ENCODE results near the gene RAP1GDS1. TPM values are rescaled to one million over a fixed set of nuclear protein-coding genes. Genes with fewer than 3 reads are reported as not detected.

RAP1GDS1 gene
- total and polyA plus RNA-seq, 2 experiments from 2014 or later, result 49.2 to 56.7 TPM

- Histone ChIP-seq H3K4me1 (ENCODE audit: insufficient read depth) (peaks cover 21% of the 10 kb centered on the region), H3K27me3 (replicated peaks; ENCODE audit: insufficient read depth) (no peaks in the 10 kb centered on the region), H3K9ac (peak overlapping the region; percentile 88), H3F3A (ENCODE audit: insufficient read depth) (peaks cover 21% of the 10 kb centered on the region), H3K27ac (peak overlapping the region; percentile 86), H3K9me2 (ENCODE audit: insufficient read depth) (no peaks in the 10 kb centered on the region), H4K20me1 (ENCODE audit: insufficient read depth) (no peaks in the 10 kb centered on the region), H3K9me3 (ENCODE audit: low read depth) (no peaks in the 10 kb centered on the region), H2AFZ (peak overlapping the region; percentile 84), H3K4me3 (peak overlapping the region; percentile 91), H3K79me2 (ENCODE audit: insufficient read depth) (peaks cover 63% of the 10 kb centered on the region), H3K36me3 (ENCODE audit: low read depth) (no peaks in the 10 kb centered on the region), H3K4me2 (ENCODE audit: unreplicated experiment) (peak overlapping the region; percentile 94)
- peak; percentile 90 for DNase-seq
- no peak for TF ChIP-seq EZH2 (IDR thresholded peaks at IDR 0.05; ENCODE audit: insufficient read depth, poor library complexity, severe bottlenecking)
- no peak for TF ChIP-seq EZH2phosphoT487 (IDR thresholded peaks at IDR 0.05; ENCODE audit: insufficient read depth, low read depth)
- in situ Hi-C loops (cut with MboI), result no loop called here
- WGBS, 2 experiments (ENCODE audit: low coverage in 1 of 2, low lambda C conversion rate in 2 of 2, missing lambda C conversion rate in 2 of 2), result 1 to 2% methylated on average over 41 to 77 of the region's 78 CpGs
Observed at GRCh38 chr4:98261405-98262291, 464 bp downstream of the RAP1GDS1 start.

- Histone ChIP-seq H3K79me2 (ENCODE audit: insufficient read depth) (peaks cover 71% of the 10 kb centered on the region), H3K36me3 (ENCODE audit: low read depth) (no peaks in the 10 kb centered on the region), H2AFZ (peak overlapping the region; percentile 84), H4K20me1 (ENCODE audit: insufficient read depth) (no peaks in the 10 kb centered on the region), H3K9ac (peak overlapping the region; percentile 88), H3F3A (ENCODE audit: insufficient read depth) (peaks cover 21% of the 10 kb centered on the region), H3K9me3 (ENCODE audit: low read depth) (no peaks in the 10 kb centered on the region), H3K27ac (peak overlapping the region; percentile 86), H3K4me1 (ENCODE audit: insufficient read depth) (peaks cover 21% of the 10 kb centered on the region), H3K9me2 (ENCODE audit: insufficient read depth) (no peaks in the 10 kb centered on the region), H3K27me3 (replicated peaks; ENCODE audit: insufficient read depth) (no peaks in the 10 kb centered on the region), H3K4me2 (ENCODE audit: unreplicated experiment) (peak overlapping the region; percentile 94), H3K4me3 (peak overlapping the region; percentile 91)
- WGBS, 2 experiments (ENCODE audit: low coverage in 1 of 2, low lambda C conversion rate in 2 of 2, missing lambda C conversion rate in 2 of 2), result 0% methylated on average over 5 of the region's 5 CpGs
- TF ChIP-seq EZH2phosphoT487 (IDR thresholded peaks at IDR 0.05; ENCODE audit: insufficient read depth, low read depth), result no peak
- in situ Hi-C loops (cut with MboI), result no loop called here
- peak; percentile 30 for DNase-seq
Observed at GRCh38 chr4:98262431-98262830, 1.2 kb downstream of the RAP1GDS1 start.

GRCh38 chr4:98267498-98267897 lies 6.3 kb downstream of the RAP1GDS1 start:
- in situ Hi-C loops (cut with MboI), result no loop called here
- Histone ChIP-seq H4K20me1 (ENCODE audit: insufficient read depth) (no peaks in the 10 kb centered on the region), H3K9me3 (ENCODE audit: low read depth) (no peaks in the 10 kb centered on the region), H3K9ac (no peak overlapping the region), H3K4me1 (ENCODE audit: insufficient read depth) (peaks cover 11% of the 10 kb centered on the region; the same call in 1 of the 2 replicates), H3K36me3 (ENCODE audit: low read depth) (0 out of 2 replicates have a peak, but pooled peaks cover 7% of the 10 kb centered on the region), H3K4me2 (ENCODE audit: unreplicated experiment) (no peak overlapping the region), H3K27me3 (replicated peaks; ENCODE audit: insufficient read depth) (no peaks in the 10 kb centered on the region), H2AFZ (no peak overlapping the region), H3K9me2 (ENCODE audit: insufficient read depth) (no peaks in the 10 kb centered on the region), H3K4me3 (no peak overlapping the region), H3K27ac (no peak overlapping the region), H3F3A (ENCODE audit: insufficient read depth) (peaks cover 6% of the 10 kb centered on the region; the same call in 1 of the 2 replicates), H3K79me2 (ENCODE audit: insufficient read depth) (peaks cover 100% of the 10 kb centered on the region)
- WGBS, 2 experiments (ENCODE audit: low coverage in 1 of 2, low lambda C conversion rate in 2 of 2, missing lambda C conversion rate in 2 of 2), result 80 to 88% methylated on average over 2 of the region's 2 CpGs
- no peak for DNase-seq
- TF ChIP-seq EZH2 (IDR thresholded peaks at IDR 0.05; ENCODE audit: insufficient read depth, poor library complexity, severe bottlenecking) (no peak), EZH2phosphoT487 (IDR thresholded peaks at IDR 0.05; ENCODE audit: insufficient read depth, low read depth) (no peak)

- Histone ChIP-seq H3K9me3 (ENCODE audit: low read depth) (no peaks in the 10 kb centered on the region), H3K79me2 (ENCODE audit: insufficient read depth) (peaks cover 100% of the 10 kb centered on the region), H3K9me2 (ENCODE audit: insufficient read depth) (no peaks in the 10 kb centered on the region), H3K4me2 (ENCODE audit: unreplicated experiment) (no peak overlapping the region), H3K27ac (no peak overlapping the region), H4K20me1 (ENCODE audit: insufficient read depth) (0 out of 2 replicates have a peak, but pooled peaks cover 4% of the 10 kb centered on the region), H2AFZ (no peak overlapping the region), H3K9ac (no peak overlapping the region), H3K27me3 (replicated peaks; ENCODE audit: insufficient read depth) (no peaks in the 10 kb centered on the region), H3K4me3 (no peak overlapping the region), H3K36me3 (ENCODE audit: low read depth) (peaks cover 3% of the 10 kb centered on the region), H3F3A (ENCODE audit: insufficient read depth) (no peaks in the 10 kb centered on the region), H3K4me1 (ENCODE audit: insufficient read depth) (no peaks in the 10 kb centered on the region)
- no peak for DNase-seq
- in situ Hi-C loops (cut with MboI), result no loop called here
- TF ChIP-seq EZH2 (IDR thresholded peaks at IDR 0.05; ENCODE audit: insufficient read depth, poor library complexity, severe bottlenecking) (no peak), EZH2phosphoT487 (IDR thresholded peaks at IDR 0.05; ENCODE audit: insufficient read depth, low read depth) (no peak)
- WGBS, 2 experiments (ENCODE audit: low coverage in 1 of 2, low lambda C conversion rate in 2 of 2, missing lambda C conversion rate in 2 of 2), result 96 to 100% methylated on average over 2 of the region's 2 CpGs
Observed at GRCh38 chr4:98275145-98275544, 14.0 kb downstream of the RAP1GDS1 start.
